Measurements from ENCODE around the gene NFATC4. TPM values are rescaled to one million over a fixed set of nuclear protein-coding genes. Genes with fewer than 3 reads are reported as not detected.

NFATC4 gene
- total and polyA plus RNA-seq, 10 of the 15 experiments (the other 5 are each of a cell fraction or from before 2014, with no cell fraction given), result 0.97 to 14.3 (median 4.9) TPM

DNA sequence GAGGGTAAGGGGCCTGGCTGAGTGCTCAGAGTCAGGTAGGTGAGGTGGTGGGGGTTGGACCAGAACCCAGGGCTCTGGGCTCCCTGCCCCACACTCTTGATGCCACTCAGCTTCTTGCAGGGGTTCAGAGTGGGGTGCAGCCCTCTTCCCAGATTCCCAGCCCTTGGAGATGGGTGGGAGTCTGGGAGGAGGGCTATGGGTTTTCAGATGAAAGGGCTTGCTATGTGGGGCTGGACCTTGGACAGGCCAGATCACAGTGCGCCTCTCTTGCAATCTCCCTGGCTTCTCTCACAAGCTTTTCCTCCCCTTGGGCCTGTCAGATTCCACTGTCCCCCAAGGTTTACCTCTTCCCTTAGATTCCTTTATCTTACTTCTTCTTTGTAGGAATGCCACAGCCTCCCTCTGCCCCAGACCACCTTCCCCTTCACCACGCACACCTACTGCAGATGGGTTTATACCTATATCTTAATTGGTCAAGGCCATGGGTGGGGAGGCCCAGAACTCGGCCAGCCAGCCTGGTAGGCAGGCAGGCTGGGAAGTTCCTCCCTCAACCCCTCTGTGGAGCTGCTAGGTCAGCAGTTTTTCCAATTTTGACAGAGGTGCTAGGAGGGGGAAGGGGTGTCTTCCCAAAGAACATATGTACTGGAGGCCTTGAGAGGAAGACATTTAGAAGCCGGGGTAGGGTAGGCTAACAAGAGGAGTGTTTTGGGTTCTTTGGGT is 32.2 kb downstream of the NFATC4 start (continued):
- no peak for TF ChIP-seq RUNX3 (IDR thresholded peaks at IDR 0.05; ENCODE audit: low read length)
- no peak for TF ChIP-seq SMAD1 (IDR thresholded peaks at IDR 0.05; ENCODE audit: low read depth, partially characterized antibody)
- TF ChIP-seq PAX8 (IDR thresholded peaks at IDR 0.05), result no peak
- TF ChIP-seq, protein P1, sequence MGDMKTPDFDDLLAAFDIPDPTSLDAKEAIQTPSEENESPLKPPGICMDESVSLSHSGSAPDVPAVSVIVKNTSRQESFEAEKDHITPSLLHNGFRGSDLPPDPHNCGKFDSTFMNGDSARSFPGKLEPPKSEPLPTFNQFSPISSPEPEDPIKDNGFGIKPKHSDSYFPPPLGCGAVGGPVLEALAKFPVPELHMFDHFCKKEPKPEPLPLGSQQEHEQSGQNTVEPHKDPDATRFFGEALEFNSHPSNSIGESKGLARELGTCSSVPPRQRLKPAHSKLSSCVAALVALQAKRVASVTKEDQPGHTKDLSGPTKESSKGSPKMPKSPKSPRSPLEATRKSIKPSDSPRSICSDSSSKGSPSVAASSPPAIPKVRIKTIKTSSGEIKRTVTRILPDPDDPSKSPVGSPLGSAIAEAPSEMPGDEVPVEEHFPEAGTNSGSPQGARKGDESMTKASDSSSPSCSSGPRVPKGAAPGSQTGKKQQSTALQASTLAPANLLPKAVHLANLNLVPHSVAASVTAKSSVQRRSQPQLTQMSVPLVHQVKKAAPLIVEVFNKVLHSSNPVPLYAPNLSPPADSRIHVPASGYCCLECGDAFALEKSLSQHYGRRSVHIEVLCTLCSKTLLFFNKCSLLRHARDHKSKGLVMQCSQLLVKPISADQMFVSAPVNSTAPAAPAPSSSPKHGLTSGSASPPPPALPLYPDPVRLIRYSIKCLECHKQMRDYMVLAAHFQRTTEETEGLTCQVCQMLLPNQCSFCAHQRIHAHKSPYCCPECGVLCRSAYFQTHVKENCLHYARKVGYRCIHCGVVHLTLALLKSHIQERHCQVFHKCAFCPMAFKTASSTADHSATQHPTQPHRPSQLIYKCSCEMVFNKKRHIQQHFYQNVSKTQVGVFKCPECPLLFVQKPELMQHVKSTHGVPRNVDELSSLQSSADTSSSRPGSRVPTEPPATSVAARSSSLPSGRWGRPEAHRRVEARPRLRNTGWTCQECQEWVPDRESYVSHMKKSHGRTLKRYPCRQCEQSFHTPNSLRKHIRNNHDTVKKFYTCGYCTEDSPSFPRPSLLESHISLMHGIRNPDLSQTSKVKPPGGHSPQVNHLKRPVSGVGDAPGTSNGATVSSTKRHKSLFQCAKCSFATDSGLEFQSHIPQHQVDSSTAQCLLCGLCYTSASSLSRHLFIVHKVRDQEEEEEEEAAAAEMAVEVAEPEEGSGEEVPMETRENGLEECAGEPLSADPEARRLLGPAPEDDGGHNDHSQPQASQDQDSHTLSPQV (IDR thresholded peaks at IDR 0.05), result no peak
- no peak for TF ChIP-seq TARDBP (IDR thresholded peaks at IDR 0.05; ENCODE audit: borderline replicate concordance)
- no peak for TF ChIP-seq SREBF2 (IDR thresholded peaks at IDR 0.05; ENCODE audit: low read length)
- TF ChIP-seq HSF1 (IDR thresholded peaks at IDR 0.05; ENCODE audit: low read depth, low read length), result no peak
- no peak for TF ChIP-seq ZNF687 (IDR thresholded peaks at IDR 0.05)
- no peak for TF ChIP-seq SIX5 (IDR thresholded peaks at IDR 0.05; ENCODE audit: low read depth, low read length, severe bottlenecking)
- no peak for TF ChIP-seq PKNOX1 (IDR thresholded peaks at IDR 0.05)
- TF ChIP-seq, protein P2, sequence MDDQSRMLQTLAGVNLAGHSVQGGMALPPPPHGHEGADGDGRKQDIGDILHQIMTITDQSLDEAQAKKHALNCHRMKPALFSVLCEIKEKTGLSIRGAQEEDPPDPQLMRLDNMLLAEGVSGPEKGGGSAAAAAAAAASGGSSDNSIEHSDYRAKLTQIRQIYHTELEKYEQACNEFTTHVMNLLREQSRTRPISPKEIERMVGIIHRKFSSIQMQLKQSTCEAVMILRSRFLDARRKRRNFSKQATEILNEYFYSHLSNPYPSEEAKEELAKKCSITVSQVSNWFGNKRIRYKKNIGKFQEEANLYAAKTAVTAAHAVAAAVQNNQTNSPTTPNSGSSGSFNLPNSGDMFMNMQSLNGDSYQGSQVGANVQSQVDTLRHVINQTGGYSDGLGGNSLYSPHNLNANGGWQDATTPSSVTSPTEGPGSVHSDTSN (IDR thresholded peaks at IDR 0.05; ENCODE audit: insufficient replicate concordance, low read depth, low read length), result no peak
- TF ChIP-seq GABPA (IDR thresholded peaks at IDR 0.05; ENCODE audit: low read depth), result no peak
- TF ChIP-seq ASH2L (IDR thresholded peaks at IDR 0.05; ENCODE audit: borderline replicate concordance, low read depth), result no peak
- TF ChIP-seq SKIL (IDR thresholded peaks at IDR 0.05; ENCODE audit: low read depth, poor library complexity, severe bottlenecking), result no peak
